SK-N-MC (cell line): ENCODE data around the gene SYTL3.

Experiments used
- DNase-seq: peaks from one replicate; pipeline ENCODE4 v3.0.0-alpha.2; 2011; ENCODE audit warnings: low read depth, low spot score
- H3K27ac ChIP-seq: fragments of 200-600 bp; sonication (generic); 2 replicates; pipeline ENCODE4 v1.5.1; 2016; ENCODE audit warnings: mixed run types
- H3K36me3 ChIP-seq: fragments of 200-600 bp; sonication (generic); 2 replicates; pipeline ENCODE4 v1.6.1; 2017; ENCODE audit warnings: antibody characterized with exemption, low read length, mixed read lengths; ENCODE audit not compliant: insufficient read depth
- H3K4me3 ChIP-seq: fragments of 200-600 bp; sonication (generic); 2 replicates; pipeline ENCODE4 v1.5.1; 2016
- H3K9ac ChIP-seq: fragments of 200-600 bp; sonication (generic); 2 replicates; pipeline ENCODE4 v1.8.0; 2017; ENCODE audit warnings: mixed run types, mixed read lengths; ENCODE audit not compliant: insufficient read length
- H3K9me3 ChIP-seq: fragments of 200-600 bp; sonication (generic); 2 replicates; pipeline ENCODE4 v1.6.1; 2017; ENCODE audit warnings: low read depth, mild to moderate bottlenecking, antibody characterized with exemption, low read length, moderate library complexity, mixed read lengths
- EZH2 ChIP-seq: fragments of 200-600 bp; sonication (generic); IDR thresholded peaks from one replicate; pipeline ENCODE4 v1.6.1; 2017; ENCODE audit warnings: antibody characterized with exemption
- FOXP2 ChIP-seq: optimal IDR thresholded peaks from 2 replicates; pipeline ENCODE3; 2011; ENCODE audit warnings: mild to moderate bottlenecking, moderate library complexity; ENCODE audit not compliant: insufficient read depth; ENCODE audit errors: extremely low read length, control extremely low read depth
- POLR2AphosphoS5 ChIP-seq: IDR thresholded peaks from 2 replicates; pipeline ENCODE4 v1.6.1; 2012; ENCODE audit warnings: mild to moderate bottlenecking, low read depth, low read length, borderline replicate concordance

Gene SYTL3

GRCh38 chr6:158753811-158754210 is 104.0 kb downstream of the SYTL3 start:
- no peak overlapping the region for H3K4me3 ChIP-seq
- no peak overlapping the region for H3K9ac ChIP-seq
- H3K36me3 ChIP-seq: no peaks in the 10 kb centered on the region
- TF ChIP-seq EZH2: no peak
- no peak for TF ChIP-seq FOXP2
- no peak for TF ChIP-seq POLR2AphosphoS5
- no peak overlapping the region for H3K27ac ChIP-seq
- no peaks in the 10 kb centered on the region for H3K9me3 ChIP-seq
- DNase-seq: no peak

GRCh38 chr6:158754738-158755137 is 104.9 kb downstream of the SYTL3 start:
- H3K4me3 ChIP-seq: no peak overlapping the region
- TF ChIP-seq FOXP2: no peak
- no peak for TF ChIP-seq POLR2AphosphoS5
- no peak for TF ChIP-seq EZH2
- DNase-seq: no peak
- H3K9me3 ChIP-seq: no peaks in the 10 kb centered on the region
- H3K27ac ChIP-seq: no peak overlapping the region
- H3K9ac ChIP-seq: no peak overlapping the region
- H3K36me3 ChIP-seq: no peaks in the 10 kb centered on the region

- H3K27ac ChIP-seq: no peak overlapping the region
- no peaks in the 10 kb centered on the region for H3K36me3 ChIP-seq
- no peak for TF ChIP-seq POLR2AphosphoS5
- no peak for TF ChIP-seq FOXP2
- no peak for TF ChIP-seq EZH2
- H3K4me3 ChIP-seq: no peak overlapping the region
- no peaks in the 10 kb centered on the region for H3K9me3 ChIP-seq
- H3K9ac ChIP-seq: no peak overlapping the region
- no peak for DNase-seq
These were observed 105.8 kb downstream of the SYTL3 start for GRCh38 chr6:158755636-158756035.

DNA sequence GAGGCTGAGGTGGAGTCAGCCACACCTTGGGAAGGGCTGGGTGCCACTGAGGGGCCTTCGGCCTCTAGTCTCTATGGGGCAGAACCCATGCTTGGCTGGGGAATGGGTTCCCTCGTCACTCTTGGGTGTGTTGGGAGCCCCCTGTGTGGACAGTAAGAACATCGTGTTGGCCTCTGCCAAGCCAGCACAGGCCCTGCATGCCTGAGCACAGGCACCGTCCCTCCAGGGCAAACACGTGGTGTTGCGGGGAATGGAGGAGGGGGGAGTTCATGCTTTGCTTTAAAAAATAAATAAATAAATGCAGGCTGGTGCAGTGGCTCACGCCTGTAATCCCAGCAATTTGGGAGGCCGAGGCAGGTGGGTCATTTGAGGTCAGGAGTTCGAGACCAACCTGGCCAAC is 106.3 kb downstream of the SYTL3 start:
- H3K36me3 ChIP-seq: no peaks in the 10 kb centered on the region

DNA sequence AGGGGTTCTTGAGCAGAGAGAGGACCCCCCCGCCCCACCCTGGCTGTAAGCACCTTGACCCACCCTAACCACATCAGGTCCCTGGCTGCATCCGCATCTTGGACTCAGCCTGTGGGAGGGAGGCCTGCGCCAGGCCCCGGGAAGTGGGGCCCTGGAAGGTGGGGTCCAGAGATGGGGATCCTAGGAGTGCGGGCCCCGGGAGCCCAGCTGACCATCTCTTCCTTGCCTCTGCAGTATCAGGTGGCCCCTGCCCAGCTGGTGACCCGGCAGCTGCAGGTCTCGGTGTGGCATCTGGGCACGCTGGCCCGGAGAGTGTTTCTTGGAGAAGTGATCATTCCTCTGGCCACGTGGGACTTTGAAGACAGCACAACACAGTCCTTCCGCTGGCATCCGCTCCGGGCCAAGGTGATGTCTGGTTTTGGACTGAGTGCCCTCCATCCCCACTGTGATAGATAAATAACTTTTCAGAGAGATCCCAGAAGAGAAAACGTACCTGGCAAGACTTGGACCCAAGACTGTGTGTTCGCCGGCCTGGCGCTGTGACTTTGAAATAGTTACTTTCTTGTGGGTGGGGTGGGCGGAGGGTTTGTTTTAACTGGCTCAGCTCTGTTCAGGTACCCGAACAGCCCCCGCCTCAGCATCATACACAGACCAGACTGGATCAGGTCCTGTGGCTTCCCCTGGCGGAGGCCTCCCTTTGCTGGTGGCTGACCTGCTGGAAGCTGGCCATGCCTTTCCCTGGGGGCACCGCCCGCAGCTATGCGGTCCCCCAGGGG is 107.3 kb downstream of the SYTL3 start:
- no peaks in the 10 kb centered on the region for H3K9me3 ChIP-seq
- no peak for DNase-seq
- H3K27ac ChIP-seq: no peak overlapping the region
- no peak for TF ChIP-seq POLR2AphosphoS5
- TF ChIP-seq FOXP2: no peak
- no peak for TF ChIP-seq EZH2
- H3K4me3 ChIP-seq: no peak overlapping the region
- no peak overlapping the region for H3K9ac ChIP-seq
- H3K36me3 ChIP-seq: no peaks in the 10 kb centered on the region

More for the DNA sequence above, 106.3 kb downstream of the SYTL3 start:
- Histone ChIP-seq H3K4me3 (no peak overlapping the region), H3K9ac (no peak overlapping the region), H3K27ac (no peak overlapping the region), H3K9me3 (no peaks in the 10 kb centered on the region)
- TF ChIP-seq FOXP2: no peak
- no peak for TF ChIP-seq POLR2AphosphoS5
- TF ChIP-seq EZH2: no peak
- DNase-seq: no peak

- Histone ChIP-seq H3K9ac (no peak overlapping the region), H3K36me3 (no peaks in the 10 kb centered on the region), H3K4me3 (no peak overlapping the region), H3K27ac (no peak overlapping the region), H3K9me3 (no peaks in the 10 kb centered on the region)
- TF ChIP-seq POLR2AphosphoS5 (no peak), EZH2 (no peak), FOXP2 (no peak)
- DNase-seq: no peak
These were observed 107.9 kb downstream of the SYTL3 start for GRCh38 chr6:158757753-158758090.

DNA sequence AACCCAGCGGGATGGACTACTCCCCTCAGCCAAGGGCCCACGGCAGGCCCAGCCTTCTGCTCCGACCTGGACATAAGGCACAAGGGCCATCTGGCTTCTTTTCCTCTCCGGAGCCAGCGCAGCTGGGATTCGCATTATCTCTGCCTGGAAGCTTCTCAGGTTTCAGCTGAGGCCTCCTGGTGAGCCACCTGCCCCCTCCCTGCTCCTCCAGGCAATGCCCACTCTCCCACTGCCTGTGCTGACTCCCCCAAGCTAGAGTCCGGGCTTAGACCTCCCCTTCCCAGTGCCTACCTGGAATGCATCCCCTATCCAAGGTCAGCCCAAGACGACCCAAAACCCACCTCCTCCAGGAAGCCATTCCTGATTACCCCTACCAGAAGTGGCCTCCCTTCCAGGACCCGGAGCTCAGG is 108.6 kb downstream of the SYTL3 start:
- Histone ChIP-seq H3K27ac (no peak overlapping the region), H3K9ac (no peak overlapping the region), H3K36me3 (no peaks in the 10 kb centered on the region), H3K4me3 (no peak overlapping the region), H3K9me3 (no peaks in the 10 kb centered on the region)
- TF ChIP-seq EZH2 (no peak), POLR2AphosphoS5 (no peak), FOXP2 (no peak)
- no peak for DNase-seq

- no peak for DNase-seq
- H3K4me3 ChIP-seq: no peak overlapping the region
These were observed 109.2 kb downstream of the SYTL3 start for GRCh38 chr6:158758941-158759479.

More at GRCh38 chr6:158758941-158759479, 109.2 kb downstream of the SYTL3 start:
- H3K9ac ChIP-seq: no peak overlapping the region
- TF ChIP-seq POLR2AphosphoS5: no peak
- TF ChIP-seq FOXP2: no peak
- TF ChIP-seq EZH2: no peak
- no peaks in the 10 kb centered on the region for H3K36me3 ChIP-seq
- no peaks in the 10 kb centered on the region for H3K9me3 ChIP-seq
- H3K27ac ChIP-seq: no peak overlapping the region
